NCI-H2081 (cell line): ENCODE measurements around the gene DNAJC28.
A peak's percentile ranks its signal among the peaks of the same experiment; 100 is the strongest.
"Not testable (repeated sequence)": the region's sequence is repeated elsewhere in the genome, so short reads cannot be mapped to it uniquely, and the experiment has no call there.

Source experiments
- DNase-seq, 2 experiments: peaks; one replicate each; lab custom pipeline; 2025; lab: John Stamatoyannopoulos, UW

Gene DNAJC28

DNA sequence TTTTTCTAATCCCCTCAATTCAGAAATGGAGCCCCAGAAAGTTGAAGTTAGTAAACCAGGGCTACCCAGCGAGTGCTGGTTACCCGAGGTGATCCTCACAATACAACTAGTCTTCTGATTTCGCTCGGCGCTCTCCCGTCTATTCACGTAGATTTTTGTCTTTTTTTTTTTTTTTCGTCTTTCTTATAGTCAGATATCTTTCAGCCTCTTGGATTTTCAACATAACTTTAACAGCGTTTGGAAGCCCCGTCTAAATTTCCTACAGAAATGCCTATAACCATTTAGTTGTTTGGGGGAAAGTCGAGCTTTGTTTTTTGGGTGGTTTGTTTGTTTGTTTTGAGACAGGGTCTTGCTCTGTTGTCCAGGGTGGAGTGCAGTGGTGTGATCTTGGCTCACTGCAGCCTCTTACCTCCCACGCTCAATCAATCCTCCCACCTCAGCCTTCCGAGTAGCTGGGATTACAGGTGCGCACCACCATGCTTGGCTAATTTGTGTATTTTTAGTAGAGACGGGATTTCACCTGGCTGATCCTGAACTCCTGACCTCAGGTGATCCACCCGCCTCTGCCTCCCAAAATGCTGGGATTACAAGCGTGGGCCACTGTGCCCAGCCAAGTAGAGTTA, 10.9 kb downstream of the DNAJC28 start:
- no peak for DNase-seq

DNA sequence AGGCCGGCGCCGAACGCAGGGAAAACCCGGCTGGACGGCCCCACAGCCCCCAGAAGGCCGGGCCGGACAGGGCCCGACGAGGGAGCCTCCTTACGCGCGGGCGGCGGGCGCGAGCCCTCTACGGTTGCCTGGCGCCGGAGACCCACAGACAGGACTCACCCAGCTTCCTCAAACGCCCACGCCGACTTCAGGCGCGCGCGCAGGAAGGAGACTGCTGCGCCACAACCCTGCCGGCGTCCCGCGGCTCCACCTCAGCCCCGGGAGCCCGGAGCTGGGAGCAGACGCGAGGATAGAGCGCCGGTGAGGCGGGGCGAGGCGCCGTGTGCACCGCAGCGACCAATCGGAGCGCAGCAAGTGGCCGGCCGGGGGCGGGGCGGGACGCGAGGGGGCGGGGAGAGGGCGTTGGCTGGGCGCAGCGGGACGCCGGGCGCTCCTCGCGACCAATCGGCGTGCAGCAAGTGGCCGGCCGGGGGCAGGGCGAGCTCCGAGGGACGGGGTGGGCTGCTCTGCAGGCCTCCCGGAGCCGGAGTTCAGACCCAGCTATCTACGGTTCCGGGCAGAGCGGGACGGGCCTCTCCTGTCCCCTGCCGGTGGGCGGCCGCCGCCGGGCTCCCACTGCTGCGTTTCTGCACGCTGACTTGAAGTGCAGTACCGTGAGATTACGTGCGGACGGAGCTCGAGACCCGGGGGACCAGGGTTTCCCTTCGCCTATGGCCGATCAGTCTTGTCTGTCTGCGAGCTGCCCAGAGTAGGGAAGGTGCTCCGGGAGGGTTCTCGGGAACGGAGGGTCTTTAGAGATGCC, 11.6 kb downstream of the DNAJC28 start, which contains the start of gene TMEM50B:
Gene TMEM50B, minus strand, starts transcription at position 296 of the 802 bp plus-strand sequence. CDS start 11,089 bp downstream, outside the sequence.
- peak; percentile 90 to 91 for DNase-seq

DNA sequence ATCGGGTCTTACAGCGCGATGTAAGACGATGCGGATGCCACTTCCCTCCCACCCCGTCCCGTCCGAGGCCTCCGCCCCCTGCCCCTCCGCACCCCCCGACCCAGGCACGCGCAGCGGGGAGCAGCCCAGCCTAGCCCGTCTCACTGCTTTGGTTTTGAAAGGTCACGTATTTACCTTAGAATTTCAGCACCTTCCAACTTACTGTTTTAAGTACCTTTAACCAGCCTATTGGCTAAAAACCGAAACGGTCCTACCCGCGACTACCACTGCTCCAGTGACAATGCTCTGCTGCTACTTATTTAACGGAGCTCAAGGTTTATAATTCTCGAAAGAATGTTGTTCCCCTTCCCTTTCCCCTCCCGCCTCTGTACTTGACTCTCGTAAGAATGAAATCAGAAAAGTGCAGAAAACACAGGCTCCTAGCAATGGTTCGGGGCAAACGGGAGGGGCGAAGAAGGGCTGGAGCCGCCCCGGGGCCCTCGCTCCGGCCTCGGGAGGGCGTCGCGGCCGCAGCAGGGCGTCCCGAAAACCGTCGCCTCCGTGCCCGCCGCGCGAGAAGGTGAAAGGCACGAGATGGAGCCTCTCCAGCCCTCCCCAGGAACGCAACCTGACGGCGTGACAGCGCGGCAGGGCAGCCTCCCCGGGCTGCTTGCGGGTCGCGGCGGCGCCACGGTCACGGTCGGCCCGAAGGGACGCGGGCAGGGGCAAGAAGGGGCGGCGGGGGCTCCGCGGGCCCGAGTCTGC, 12.4 kb downstream of the DNAJC28 start:
- peak in 1 of 2 experiments; percentile 3 for DNase-seq

DNA sequence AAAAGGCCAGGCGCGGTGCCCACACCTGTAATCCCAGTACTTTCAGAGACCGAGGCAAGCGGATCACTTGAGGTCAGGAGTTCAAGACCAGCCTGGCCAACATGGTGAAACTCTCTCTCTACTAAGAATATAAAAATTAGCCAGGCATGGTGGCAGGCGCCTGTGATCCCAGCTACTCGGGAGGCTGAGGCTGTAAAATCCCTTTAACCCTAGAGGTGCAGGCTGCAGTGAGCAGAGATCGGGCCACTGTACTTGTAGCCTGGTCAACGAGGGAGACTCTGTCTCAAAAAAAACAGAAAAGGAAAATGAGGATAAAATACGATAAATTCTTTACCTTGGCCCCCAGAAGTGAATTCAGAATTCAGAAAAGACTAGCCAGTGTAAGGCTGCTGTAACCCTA, 13.3 kb downstream of the DNAJC28 start:
- DNase-seq = no peak

DNA sequence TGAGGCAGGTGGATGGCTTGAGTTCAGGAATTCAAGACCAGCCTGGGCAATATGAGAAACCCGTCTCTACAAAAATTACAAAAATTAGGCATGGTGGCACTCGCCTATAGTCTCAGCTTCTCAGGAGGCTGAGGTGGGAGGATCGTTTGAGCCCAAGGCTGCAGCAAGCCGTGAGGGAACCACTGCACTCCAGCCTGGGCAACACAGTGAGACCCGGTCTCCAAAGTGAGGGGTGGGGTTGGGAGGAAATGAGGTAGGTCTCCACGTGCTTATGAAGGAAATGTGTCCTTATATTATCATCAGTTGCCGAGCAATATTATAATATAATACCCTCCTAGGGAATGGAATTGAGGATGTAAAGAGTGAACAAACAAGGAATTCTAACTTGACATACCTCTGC, 14.4 kb downstream of the DNAJC28 start:
- DNase-seq = no peak

DNA sequence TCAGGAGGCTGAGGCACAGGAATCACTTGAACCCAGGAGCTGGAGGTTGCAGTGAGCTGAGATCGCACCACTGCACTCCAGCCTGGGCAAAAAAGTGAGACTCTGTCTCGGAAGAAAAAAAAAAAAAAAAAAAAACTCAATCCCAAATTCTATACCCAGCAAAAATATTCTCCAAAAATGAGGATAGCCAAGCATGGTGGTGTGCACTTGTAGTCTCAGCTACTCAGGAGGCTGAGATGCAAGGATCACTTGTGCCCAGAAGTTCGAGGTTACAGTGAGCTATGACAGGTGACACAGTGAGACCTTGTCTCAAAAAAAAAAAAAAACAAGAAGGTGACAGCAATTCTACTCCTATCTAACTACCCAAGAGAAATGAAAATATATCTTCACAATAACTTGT, 18.2 kb downstream of the DNAJC28 start:
- DNase-seq = no peak

DNA sequence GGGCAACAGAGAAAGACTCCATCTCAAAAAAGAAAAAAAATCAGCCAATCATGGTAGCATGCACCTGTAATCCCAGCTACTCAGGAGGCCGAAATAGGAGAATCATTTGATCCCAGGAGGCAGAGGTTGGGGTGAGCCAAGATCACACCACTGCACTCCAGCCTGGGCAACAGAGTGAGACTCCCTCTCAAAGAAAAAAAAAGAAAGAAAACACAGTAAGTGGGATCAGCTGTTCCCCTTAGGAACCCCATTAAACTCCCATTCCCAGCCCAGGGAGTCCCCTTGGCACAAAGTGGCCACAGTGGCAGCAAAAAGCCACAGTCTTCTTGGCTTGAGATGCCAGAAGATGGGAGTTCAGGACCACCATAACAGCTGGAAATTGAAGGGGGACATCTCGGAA, 20.8 kb downstream of the DNAJC28 start:
- DNase-seq = no peak

DNA sequence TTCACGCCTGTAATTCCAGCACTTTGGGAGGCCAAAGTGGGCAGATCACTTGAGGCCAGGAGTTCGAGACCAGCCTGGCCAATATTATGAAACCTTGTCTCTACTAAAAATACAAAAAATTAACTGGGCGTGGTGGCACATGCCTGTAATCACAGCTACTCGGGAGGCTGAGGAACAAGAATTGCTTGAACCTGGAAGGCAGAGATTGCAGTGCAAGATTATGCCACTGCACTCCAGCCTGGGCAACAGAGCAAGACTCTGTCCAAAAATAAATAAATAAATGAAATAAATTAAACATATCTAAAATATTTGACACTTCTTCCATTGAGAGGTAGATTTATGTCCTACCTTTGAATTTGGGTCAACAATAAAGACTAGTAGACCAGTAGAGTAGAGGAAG, 22.3 kb downstream of the DNAJC28 start:
- not testable (repeated sequence) for DNase-seq

DNA sequence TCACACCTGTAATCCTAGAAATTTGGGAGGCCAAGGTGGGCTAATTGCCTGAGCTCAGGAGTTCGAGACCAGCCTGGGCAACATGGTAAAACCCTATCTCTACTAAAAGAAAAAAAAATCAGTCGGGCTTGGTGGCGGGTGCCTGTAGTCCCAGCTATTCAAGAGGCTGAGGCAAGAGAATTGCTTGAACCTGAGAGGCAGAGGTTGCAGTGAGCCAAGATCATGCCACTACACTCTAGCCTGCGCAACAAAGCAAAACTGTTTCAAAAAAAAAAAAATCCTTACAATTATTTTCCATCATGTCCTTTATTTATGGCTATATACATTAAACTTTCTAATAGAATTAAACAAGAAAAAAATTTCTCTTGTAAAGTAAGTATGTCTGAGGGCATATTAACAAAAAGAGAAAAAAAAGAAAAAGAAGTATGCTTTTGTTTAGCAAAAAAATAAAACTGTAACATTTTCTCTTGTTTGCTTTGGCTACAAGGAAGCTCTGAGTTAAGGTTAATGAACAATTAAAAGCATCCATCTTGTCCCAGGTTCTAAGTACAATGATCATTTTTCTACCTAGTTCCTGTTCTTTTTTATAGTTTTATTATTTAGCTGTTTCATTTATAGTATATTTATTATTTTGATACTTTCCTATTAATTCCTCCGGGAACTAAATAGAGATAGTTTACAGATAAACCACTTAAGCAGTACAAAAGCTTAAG, 29.8 kb downstream of the DNAJC28 start:
- no peak for DNase-seq

DNA sequence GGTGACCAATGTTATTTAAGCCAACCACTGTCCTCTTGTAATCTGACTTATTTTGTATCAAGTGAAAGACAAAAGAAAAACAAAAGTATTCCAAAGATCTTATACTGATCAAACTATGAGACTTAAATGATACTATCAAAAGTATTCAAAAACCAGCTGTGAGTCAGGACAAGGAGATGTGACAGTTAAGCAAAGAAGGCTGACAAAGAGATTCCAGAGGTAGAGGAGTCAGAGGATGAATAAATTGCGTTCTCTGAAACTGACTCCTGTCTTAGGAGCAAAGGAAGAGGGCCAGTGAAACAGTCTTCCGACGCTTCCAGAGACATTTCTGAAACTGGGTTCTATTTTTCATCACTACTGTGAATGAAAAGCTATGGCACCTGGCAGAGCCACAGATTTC, 32.7 kb downstream of the DNAJC28 start:
- no peak for DNase-seq

DNA sequence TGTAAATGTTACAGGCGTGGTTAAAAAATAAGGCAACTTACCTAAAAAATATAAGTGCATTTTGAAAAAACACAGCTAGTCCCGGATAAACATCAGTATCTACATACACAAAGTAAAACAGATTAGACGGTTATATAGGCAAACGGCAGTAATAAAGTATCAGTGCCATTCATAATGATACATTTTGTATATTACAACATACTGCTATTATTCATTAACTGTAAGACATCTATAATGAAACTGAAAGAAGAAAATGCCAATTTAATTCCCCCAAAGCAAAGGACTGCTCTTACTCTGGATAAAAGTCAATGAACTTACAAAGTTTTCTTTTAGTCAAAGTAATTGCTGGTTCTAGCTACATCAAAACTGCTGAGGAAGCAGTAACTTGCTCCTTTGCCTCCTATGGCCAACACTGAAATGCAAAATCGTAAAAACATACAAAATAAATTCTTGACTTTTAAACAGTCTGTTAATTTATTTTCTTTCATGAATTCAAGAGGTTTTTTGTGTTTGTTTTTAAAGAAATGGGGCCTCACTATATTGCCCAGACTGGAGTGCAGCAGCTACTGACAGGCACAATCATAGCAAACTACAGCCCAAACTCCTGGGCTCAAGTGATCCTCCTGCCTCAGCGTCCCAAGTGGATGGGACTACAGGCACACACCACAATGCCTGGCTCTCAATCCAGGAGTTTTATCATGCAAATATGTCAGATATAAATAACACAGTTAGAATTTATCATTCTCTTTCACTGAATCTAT, 35.6 kb downstream of the DNAJC28 start:
- no peak for DNase-seq

DNA sequence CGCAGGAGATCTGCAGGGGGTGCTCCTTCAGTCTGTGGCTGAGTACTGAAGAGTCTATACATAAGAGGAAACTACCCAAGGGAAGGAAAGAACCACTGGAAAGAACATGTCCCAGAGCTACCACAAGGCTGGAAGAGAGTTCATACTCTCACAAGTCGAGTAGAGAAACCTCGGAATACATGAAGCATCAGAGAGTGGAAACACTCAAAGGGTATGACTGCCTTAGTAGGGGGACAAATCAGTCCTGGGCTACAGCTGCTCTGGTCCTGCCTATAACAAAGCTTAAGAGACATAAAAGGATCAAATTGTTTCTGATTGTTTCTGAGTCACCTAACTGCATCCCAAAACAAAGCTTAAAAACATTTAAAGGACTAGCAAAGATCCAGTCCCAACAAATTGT, 39.2 kb downstream of the DNAJC28 start:
- DNase-seq = no peak

DNA sequence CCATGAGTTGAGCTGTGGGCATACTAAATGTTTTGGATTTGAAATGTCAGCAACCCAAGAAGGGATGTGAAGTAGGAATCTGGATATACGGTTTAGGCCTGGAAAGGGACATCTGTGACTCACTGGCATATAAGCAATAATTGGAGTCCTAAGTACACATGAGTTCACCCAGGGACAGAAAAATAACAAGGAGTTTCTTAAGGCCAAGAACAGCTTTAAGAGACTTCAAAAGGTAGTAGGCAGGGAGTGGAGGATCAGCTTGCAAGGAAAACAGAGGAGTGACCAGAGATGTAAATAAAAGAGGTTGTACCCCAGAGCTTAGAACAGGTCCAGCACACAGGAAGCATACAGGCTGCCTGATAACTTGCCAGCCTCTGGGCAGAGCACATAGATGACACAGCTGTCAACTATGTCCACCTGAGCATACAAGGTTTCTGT, 39.9 kb downstream of the DNAJC28 start:
- peak in 1 of 2 experiments; percentile 6 for DNase-seq

DNA sequence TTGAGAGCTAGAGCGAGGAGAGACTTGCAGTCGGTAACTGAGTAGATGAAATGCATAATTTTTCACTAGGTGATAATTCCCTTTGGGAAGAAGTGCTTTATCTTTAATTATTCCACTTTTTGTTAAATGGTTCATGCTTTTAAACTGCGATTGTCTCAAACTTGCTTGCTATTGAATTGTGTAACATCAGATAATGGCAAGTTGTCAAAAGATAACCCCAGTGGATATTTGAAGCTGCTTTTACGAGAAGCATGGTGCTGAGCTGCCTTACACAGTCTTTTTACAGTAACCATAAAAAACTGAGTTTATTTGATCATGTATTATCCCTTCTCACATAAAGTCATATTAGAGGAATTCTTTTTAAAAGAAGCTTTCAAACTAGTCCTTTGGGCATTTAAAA, 41.9 kb downstream of the DNAJC28 start:
- no peak for DNase-seq

DNA sequence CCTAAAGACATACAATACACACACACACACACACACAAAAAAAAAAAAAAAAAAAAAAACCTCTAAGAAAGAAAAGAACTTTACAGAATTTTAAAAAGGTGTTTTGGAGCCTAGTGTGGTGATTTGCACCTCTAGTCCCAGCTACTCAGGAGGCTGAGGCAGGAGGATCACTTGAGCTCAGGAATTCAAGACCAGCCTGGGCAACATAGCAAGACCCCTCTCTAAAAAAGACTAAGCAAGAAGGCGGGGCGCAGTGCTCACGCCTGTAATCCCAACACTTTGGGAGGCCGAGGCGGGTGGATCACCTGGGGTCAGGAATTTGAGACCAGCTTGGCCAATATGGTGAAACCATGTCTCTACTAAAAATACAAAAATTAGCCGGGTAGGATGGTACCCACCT, 44.9 kb downstream of the DNAJC28 start:
- DNase-seq = not testable (repeated sequence)

DNA sequence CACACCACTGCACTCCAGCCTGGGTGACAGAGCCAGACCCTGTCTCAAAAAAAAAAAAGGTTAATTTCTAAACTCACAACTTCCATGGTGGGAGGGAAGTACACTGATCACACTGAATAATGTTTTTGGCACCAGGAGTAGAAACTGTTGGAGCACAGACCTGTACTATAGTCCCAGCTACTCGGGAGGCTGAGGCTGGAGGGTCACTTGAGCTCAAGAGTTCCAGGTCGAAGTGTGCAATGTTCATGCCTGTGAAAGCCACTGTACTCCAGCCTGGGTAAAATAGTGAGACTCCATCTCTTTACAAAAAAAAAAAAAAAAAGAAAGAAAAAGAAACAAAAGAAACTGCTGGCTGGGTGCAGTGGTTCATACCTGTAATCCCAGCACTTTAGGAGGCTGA, 47.0 kb downstream of the DNAJC28 start:
- no peak for DNase-seq

DNA sequence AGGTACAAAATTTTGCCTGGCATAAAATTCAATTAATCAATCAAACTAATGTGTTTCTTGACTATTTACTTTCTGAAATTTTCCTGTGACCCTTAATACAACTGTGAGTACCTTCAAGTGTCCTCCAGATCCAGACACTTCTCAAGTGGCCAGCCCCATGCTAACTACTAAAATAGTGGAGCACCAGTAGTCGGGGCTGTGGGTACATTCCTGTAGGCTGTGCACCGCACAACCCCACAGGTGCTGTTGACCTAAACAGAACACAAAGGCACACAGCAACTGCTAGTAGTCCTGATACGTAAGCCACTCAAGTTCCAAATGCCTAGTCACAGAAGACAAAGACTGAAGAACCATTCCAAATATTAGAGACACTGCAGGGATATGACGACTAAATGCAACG, 48.3 kb downstream of the DNAJC28 start:
- no peak for DNase-seq

DNA sequence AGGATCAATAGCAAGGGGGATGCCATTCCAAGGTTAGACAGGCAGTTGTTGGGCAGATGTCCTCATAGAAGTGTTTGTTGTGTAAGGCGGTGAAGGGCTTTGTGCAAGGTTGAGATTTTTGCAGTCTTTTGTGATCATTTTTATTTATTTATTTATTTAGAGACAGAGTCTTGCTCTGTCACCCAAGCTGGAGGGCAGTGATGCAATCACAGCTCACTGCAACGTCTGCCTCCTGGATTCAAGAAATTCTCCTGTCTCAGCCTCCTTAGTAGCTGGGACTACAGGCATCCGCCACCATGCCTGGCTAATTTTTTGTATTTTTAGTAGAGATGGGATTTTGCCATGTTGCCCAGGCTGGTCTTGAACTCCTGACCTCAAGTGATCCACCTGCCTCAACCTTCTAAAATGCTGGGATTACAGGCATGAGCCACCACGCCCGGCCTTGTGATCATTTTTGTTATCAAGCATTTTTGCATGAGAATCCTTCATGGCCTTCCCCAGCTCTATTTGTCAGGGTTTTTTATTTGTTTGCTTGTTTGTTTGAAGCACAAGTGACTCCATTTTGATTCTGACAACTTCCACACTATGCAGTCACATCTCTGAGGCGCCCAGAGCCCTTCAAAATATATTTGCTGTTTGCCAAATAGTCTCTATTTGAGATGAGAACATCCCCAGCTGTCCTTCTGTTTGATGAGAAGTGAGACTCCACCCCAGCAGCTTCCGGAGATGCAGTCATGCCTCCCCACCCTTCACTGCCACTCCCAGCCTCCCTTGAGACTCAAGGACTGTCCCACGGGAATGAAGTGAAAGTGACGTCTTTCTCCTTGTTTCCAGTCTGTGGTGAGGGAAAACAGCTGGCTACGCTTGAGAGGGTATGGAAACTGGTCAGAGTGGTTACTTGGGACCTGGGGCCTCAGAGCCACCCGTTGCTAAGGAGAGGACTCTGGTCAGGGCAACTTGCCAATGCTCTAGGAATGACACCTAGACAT, 49.7 kb downstream of the DNAJC28 start:
- DNase-seq = peak; percentile 19 to 30
